ENCODE measurements around the gene EXD3.

Gene EXD3

DNA sequence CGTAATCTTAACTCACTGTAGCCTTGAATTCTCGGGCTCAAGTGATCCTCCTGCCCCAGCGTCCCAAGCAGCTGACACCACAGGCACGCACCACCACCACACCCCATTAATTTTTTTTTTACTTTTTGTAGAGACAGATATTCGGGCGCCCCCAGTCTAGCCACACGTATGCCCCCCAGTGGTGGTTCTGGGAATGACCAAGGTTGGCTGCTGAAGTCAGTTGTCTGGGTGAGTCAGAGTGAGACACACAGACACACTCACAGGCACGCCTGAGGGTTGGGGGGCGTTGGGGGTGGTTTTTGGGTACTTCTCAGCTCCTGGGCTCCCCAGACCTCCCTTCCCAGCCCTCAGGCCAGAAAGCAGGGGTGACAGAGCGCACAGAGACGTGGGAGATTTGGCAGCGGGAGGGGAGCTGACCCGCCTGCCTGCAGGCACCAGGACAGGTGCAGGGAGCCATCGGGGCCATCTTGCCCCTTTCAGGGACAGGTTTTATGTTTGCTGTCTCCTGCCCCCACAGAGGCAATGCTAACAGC lies 22.4 kb upstream of the EXD3 start:
- H3K4me3 Mint-ChIP-seq = no peak overlapping the region
- peaks cover 3% of the 10 kb centered on the region for H3K36me3 Mint-ChIP-seq (ENCODE audit: low read depth)
- H3K27ac Mint-ChIP-seq = peak overlapping the region; percentile 15
- H3K9me3 Mint-ChIP-seq = no peaks in the 10 kb centered on the region
- peaks cover 25% of the 10 kb centered on the region for H3K4me1 Mint-ChIP-seq (ENCODE audit: low read depth)
- peaks cover 17% of the 10 kb centered on the region for H3K27me3 Mint-ChIP-seq

DNA sequence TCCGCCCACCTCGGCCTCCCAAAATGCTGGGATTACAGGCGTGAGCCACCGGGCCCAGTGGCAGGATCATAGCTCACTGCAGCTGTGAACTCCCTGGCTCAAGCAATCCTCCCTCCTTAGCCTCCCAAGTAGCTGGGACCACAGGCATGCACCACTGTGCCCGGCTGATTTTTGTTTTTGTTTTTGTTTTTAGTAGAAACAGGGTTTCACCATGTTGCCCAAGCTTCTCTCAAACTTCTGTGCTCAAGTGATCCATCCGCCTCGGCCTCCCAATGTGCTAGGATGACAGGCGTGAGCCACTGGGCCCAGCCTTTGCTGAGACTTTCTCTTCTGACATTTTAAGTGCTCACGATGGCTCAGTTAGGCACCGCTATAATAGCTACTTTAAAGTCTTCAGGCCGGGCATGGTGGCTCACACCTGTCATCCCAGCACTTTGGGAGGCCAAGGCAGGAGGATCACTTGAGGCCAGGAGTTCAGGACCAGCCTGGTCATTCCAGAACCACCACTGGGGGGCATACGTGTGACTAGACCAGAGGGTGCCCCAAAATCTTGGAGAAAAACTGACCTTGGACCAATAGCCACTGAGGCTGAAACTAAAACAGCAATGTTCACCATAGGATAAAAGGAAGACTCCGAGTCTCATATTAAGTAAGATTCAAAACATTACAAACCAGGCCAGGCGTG lies 21.3 kb upstream of the EXD3 start:
- H3K9me3 Mint-ChIP-seq = no peaks in the 10 kb centered on the region
- H3K4me3 Mint-ChIP-seq = no peak overlapping the region
- H3K27ac Mint-ChIP-seq = no peak overlapping the region
- H3K36me3 Mint-ChIP-seq (ENCODE audit: low read depth) = no peaks in the 10 kb centered on the region
- peaks cover 17% of the 10 kb centered on the region for H3K27me3 Mint-ChIP-seq
- peaks cover 22% of the 10 kb centered on the region for H3K4me1 Mint-ChIP-seq (ENCODE audit: low read depth)

DNA sequence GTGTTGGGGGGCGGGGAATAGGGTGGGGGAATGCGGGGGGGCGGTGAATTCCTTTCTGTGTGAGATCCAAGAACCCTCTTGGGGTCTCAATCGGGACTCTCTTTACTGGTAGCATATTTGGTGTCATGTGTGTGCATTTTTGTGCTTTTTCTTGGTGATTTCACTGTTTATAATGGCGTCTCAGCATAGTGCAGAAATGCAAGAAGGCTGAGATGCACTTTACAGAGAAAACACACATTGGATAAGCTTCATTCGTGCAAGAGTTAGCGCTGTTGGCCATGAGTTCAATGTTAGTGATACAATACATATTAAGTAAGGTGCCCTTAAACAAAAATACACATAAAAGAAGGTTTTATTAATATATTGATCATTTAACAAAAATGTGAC lies 19.0 kb upstream of the EXD3 start:
- H3K27me3 Mint-ChIP-seq = peaks cover 17% of the 10 kb centered on the region
- no peaks in the 10 kb centered on the region for H3K36me3 Mint-ChIP-seq (ENCODE audit: low read depth)
- peaks cover 19% of the 10 kb centered on the region for H3K4me1 Mint-ChIP-seq (ENCODE audit: low read depth)

DNA sequence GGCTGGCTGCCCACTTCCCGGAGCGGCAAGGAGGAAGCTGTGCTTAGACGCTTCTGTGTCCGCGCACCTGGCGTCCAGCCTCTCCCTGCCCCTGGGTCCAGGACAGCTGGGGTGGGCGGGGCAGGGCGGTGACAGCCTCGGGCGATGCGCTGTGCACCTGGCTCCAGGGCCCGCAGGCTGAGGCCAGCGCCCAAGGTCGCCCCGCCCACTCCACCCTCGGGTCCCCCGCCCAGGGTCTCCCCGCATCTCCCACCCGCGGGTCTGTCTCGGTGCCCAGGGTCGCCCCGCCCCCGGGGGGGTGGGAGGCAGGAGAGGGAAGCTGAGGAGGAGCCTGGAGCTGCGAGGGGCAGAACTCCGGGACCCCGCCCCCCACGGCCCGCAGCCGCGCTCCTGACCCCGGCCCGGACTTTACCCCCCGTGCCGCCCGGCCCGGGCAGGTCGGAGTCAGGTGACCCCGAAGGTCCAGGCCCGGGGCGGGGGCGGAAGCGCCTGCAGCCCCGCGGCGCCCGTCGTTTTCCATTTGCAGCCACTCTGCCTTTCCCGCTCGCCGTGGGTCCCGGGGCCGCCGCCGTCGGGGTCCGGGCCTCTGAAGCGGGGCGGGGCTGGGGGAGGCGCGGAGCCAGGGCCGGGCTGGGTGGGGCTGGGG lies 18.4 kb upstream of the EXD3 start, which contains the start of gene ENTPD8:
Gene ENTPD8 (minus strand): TSS at position 69 of the 646 bp plus-strand sequence. CDS start 3,072 bp downstream, outside the sequence.
- Mint-ChIP-seq H3K27ac (no peak within 1 kb of the TSS), H3K36me3 (ENCODE audit: low read depth) (no peaks in the 10 kb centered on the region), H3K4me3 (peak within 1 kb of the TSS; percentile 75), H3K9me3 (no peaks in the 10 kb centered on the region), H3K27me3 (peaks cover 17% of the 10 kb centered on the region), H3K4me1 (ENCODE audit: low read depth) (peaks cover 19% of the 10 kb centered on the region)

More for the DNA sequence above, 19.0 kb upstream of the EXD3 start:
- H3K4me3 Mint-ChIP-seq = peak overlapping the region; percentile 75
- no peaks in the 10 kb centered on the region for H3K9me3 Mint-ChIP-seq
- H3K27ac Mint-ChIP-seq = no peak overlapping the region

DNA sequence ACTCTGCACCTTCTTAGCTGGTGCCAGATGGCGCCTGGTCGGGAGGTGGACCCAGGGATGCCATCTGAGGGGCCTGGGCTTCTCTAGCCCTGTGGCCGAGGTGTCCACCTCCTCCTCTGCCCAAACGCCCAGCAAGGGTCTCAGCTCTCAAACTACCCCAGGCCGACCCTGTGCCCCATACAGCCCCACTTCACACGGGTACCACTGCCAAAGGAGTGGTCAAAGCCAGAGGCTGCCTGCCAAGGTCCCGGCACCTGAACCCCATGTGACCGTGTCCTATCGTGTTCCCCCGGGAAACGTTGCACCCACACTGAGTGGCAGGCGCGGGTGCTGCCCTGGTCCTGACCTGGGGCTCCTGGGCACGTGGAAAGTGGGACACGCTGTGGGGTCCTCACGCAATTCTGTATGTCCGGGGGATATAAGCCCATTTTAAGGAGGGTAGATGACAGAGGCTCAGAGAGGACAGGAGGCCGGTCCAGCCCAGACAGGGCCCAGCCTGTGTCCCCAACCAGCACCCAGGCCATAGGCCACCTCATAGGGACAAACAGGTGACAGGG lies 16.3 kb upstream of the EXD3 start:
- Mint-ChIP-seq H3K36me3 (ENCODE audit: low read depth) (no peaks in the 10 kb centered on the region), H3K27ac (no peak overlapping the region), H3K27me3 (peaks cover 17% of the 10 kb centered on the region), H3K9me3 (no peaks in the 10 kb centered on the region), H3K4me3 (no peak overlapping the region), H3K4me1 (ENCODE audit: low read depth) (peaks cover 3% of the 10 kb centered on the region)

DNA sequence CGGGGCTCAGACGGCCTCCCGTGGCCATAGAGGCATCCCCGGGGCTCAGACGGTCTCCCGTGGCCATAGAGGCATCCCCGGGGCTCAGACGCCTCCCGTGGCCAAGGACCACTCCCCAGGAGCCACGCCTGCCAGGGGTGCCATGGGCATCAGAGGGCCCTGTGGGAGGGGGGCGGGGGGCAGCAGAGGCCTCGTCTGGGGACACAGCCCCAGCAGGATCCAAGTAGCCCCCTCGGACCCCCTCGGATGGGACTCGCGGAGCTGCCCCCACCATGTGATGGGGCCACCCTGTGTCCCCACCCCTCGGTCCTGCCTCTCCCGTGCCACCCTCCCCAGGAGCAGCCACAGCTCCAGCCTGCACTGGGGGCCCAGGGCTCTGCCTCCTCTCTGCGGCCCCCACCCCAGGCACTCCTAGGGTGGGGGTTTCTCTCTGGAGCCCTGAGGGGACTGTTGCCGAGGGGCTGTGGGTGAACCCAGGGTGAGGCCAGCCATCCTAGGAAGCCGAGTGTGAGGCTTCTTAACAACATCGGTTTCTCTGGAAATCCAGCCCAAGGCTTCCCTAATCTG lies 15.7 kb upstream of the EXD3 start:
- H3K27ac Mint-ChIP-seq = no peak overlapping the region
- peaks cover 3% of the 10 kb centered on the region for H3K4me1 Mint-ChIP-seq (ENCODE audit: low read depth)
- no peak overlapping the region for H3K4me3 Mint-ChIP-seq

DNA sequence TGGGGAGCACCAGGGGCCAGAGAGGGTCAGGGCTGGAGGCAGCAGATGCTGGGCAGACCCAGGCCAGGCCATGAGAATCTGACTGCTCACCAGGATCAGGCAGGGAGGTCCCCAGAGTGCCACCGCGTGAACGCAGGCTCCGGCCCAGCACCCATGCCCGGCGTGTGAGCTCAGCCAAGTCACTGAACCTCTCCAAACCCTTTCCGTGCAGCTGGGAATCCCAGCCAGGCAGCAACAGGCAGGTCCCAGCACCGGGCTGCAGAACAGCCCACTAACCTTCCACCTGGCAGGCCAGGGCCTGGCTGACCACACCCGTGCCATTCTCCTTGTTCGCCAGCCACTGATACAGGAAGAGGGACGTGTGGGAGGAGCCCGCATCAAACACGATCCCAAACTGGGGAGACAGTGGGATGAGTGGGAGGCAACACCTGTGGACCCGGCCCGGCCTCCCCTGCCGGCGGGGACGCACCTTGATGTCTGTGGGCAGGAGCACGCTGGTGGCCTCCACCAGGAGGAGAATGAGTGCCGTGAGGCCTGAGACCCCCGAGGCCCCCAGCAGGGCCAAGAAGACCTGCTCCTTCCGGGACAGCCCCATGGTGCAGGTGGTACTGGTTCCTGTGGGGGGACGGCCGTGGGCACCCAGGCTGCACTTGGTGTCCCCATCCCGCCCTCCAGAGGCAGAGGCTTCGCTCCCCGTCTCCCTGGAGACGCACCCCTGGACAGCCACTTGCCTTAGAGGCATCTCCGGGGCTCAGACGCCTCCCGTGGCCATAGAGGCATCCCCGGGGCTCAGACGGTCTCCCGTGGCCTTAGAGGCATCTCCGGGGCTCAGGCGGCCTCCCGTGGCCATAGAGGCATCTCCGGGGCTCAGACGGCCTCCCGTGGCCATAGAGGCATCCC lies 15.0 kb upstream of the EXD3 start:
- Mint-ChIP-seq H3K36me3 (ENCODE audit: low read depth) (no peaks in the 10 kb centered on the region), H3K4me1 (ENCODE audit: low read depth) (peaks cover 3% of the 10 kb centered on the region), H3K4me3 (no peak overlapping the region), H3K9me3 (no peaks in the 10 kb centered on the region), H3K27me3 (peaks cover 11% of the 10 kb centered on the region), H3K27ac (no peak overlapping the region)

More for the DNA sequence above, 15.7 kb upstream of the EXD3 start:
- Mint-ChIP-seq H3K9me3 (no peaks in the 10 kb centered on the region), H3K27me3 (peaks cover 16% of the 10 kb centered on the region), H3K36me3 (ENCODE audit: low read depth) (no peaks in the 10 kb centered on the region)

DNA sequence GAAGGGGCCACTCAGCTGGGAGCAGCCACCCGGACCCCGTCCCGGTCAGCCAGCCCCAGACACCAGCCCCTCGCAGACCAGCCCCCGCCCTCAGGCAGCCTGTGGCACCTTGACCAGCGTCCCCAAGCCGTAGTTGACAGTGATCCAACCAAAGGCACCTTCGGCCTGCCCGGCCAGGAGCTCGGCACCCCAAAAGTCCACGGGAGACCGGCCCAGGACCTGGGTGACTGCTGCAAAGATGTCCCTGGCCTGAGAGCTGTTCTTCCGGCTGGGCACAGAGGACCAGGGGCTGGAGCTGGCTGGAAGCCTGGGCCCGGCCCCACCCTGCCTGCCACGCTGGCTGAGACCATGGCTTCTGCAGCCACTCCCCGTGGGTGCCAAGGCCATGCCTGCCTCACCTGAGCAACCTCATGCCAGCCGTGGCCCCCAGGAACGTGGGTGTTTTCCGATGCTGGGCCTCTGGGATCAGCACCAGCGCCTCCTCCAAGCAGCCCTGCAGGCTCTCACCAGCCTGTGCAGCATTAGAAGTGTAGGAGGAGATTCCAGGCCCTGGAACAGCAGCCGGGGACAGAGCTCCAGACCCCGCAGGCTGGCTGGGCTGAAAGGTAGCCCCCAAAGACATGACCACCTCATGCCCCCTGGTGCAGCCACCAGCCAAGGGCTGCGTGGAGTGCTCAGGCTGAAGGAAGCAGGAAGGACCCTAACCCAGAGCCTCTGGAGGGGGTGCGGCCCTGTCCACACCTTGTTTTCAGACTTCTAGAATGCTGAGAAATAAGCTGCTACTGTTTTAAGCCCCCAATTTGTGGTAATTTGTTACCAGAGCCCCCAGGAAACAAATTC lies 14.0 kb upstream of the EXD3 start:
- Mint-ChIP-seq H3K36me3 (ENCODE audit: low read depth) (no peaks in the 10 kb centered on the region), H3K4me3 (no peak overlapping the region), H3K4me1 (ENCODE audit: low read depth) (peaks cover 2% of the 10 kb centered on the region), H3K27me3 (peaks cover 3% of the 10 kb centered on the region), H3K27ac (no peak overlapping the region), H3K9me3 (no peaks in the 10 kb centered on the region)

DNA sequence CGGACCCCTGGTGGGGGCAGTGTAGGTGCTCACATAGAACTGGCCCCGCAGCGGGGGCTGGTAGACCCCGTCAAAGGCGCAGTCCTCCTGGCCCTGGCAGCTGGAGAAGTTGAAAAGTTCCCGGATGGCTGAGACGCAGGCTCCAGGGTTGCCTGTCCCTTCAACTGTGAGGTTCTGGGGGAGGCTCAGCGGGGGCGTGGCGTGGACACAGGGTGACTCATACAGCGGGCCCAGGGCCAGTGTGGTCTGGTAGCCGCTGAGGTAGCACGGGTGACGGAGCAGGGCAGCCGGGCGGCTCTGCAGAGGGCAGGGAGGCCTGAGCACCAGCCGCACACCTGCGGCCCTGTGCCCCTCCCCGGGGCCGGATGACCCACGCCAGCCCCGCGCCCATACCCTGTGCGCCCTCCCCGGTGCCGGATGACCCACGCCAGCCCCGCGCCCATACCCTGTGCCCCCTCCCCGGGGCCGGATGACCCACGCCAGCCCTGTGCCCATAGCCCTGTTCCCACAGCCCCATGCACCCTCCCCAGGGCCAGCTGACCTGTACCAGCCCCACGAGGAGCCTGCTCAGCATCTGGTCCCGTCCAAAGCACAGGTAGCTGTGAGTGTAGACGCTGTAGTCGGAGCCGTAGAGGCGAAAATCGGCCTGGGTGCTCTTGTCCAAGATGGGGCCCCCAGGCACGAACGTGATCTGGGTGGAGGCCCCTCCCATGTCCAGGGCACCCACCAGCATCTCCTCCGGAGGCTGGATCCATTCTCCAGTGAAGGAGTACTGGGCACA lies 13.2 kb upstream of the EXD3 start:
- H3K4me1 Mint-ChIP-seq (ENCODE audit: low read depth) = no peaks in the 10 kb centered on the region
- H3K9me3 Mint-ChIP-seq = no peaks in the 10 kb centered on the region
- no peaks in the 10 kb centered on the region for H3K36me3 Mint-ChIP-seq (ENCODE audit: low read depth)
- H3K4me3 Mint-ChIP-seq = no peak overlapping the region
- no peak overlapping the region for H3K27ac Mint-ChIP-seq
- H3K27me3 Mint-ChIP-seq = no peaks in the 10 kb centered on the region

DNA sequence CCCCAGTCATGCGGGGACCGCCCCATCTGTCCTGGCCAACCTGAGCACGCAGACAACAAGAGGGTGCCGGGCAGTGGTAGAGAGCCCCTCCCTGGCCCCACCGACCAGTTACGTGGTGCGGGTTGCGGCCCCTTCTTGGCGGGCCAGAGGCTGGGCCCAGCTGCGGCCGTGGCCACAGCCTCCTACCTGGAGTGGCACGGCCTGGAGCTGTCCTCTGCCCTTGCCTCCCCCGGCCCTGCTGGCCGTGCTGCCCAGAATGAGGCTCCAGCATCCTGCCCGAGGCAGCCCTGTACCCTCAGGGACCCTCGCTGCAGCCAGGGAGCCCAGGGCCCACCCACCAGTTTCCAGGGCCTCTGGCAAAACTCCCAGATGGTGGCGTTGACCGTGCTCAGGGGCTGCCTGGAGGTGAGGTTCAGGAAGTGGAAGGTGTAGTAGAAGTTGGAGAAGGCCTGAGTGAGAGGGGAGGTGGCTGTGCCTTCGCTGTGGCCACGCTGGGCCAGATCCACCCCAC lies 12.5 kb upstream of the EXD3 start:
- no peak overlapping the region for H3K4me3 Mint-ChIP-seq
- H3K9me3 Mint-ChIP-seq = no peaks in the 10 kb centered on the region
- H3K36me3 Mint-ChIP-seq (ENCODE audit: low read depth) = no peaks in the 10 kb centered on the region
- H3K27ac Mint-ChIP-seq = no peak overlapping the region
- H3K27me3 Mint-ChIP-seq = no peaks in the 10 kb centered on the region
- H3K4me1 Mint-ChIP-seq (ENCODE audit: low read depth) = no peaks in the 10 kb centered on the region

DNA sequence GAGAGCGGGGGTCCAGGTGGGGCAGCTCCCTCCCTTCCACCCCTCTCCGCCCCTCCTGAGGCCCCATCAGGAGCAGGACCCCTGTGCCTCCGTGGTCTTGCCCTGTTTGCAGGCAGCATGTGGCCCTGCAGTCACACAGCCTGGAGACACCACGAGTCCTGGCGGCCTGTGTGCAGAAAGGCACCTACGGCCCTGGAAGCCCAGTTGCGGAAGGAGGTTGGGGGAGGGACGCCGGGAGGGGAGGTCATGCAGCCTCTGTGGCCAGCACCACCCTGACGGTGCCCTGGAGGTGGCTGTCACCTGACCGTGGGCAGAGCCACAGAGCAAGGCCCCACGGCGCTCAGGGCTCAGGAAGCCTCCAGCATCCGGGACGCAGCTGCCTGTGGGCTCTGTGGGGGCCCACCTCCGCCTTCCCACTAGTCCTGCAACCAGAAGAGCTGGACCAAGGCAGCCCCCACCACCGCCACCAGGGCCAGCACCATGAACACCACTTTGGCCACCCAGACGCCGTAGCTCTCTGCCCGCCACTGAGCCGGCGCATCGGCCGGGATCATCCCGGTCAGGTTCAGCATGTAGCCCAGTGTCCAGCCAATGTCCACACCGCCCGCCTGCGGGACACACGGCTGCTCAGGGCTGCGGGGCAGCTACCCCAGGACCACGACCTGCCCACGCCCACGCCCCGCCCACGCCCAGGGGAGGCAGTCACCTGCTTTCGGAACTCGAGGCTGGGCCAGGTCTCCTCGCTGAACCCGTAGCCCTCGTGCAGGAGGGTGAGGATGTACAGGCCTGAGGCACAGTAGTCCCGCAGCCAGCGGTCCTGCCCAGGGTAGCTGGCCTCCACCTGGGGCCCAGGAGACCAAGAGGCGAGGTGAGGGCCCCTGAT lies 11.8 kb upstream of the EXD3 start:
- Mint-ChIP-seq H3K4me3 (no peak overlapping the region), H3K36me3 (ENCODE audit: low read depth) (no peaks in the 10 kb centered on the region), H3K9me3 (no peaks in the 10 kb centered on the region), H3K27me3 (no peaks in the 10 kb centered on the region), H3K27ac (no peak overlapping the region), H3K4me1 (ENCODE audit: low read depth) (no peaks in the 10 kb centered on the region)

DNA sequence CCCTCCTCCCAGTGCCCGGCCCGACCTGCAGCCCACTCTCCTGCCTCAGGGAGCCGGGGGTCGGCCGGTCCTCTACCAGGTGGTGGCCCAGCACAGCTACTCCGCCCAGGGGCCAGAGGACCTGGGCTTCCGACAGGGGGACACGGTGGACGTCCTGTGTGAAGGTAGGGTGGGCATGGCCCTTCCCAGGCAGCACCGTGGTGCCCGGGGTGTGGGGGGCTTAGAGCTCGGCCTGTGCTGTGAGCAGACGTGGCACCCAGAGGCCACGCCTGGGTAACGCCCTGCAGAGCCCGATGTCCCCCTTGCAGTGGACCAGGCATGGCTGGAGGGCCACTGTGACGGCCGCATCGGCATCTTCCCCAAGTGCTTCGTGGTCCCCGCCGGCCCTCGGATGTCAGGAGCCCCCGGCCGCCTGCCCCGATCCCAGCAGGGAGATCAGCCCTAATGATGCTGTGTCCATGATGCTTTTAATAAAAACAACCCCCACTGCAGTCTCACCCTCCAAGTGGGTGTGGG lies 11.0 kb upstream of the EXD3 start:
- no peaks in the 10 kb centered on the region for H3K9me3 Mint-ChIP-seq
- H3K36me3 Mint-ChIP-seq (ENCODE audit: low read depth) = no peaks in the 10 kb centered on the region
- H3K4me3 Mint-ChIP-seq = no peak overlapping the region
- no peaks in the 10 kb centered on the region for H3K4me1 Mint-ChIP-seq (ENCODE audit: low read depth)
- no peak overlapping the region for H3K27ac Mint-ChIP-seq
- H3K27me3 Mint-ChIP-seq = no peaks in the 10 kb centered on the region
